Forelimb muscle (tissue), 1 donor: Measurements from ENCODE around the gene TBX18. TPM values are rescaled to one million over a fixed set of nuclear protein-coding genes. Genes with fewer than 3 reads are reported as not detected.

Experiments used
- DNase-seq: peaks from one replicate; pipeline ENCODE4 v3.0.0-alpha.2; 2013; ENCODE audit warnings: low read depth
- polyA plus RNA-seq: library from polyadenylated mRNA; unstranded; fragments of 120-200 nt; gene quantifications from one replicate; pipeline ENCODE4 v1.2.1, GENCODE V29; 2013; ENCODE audit not compliant: insufficient read length

Gene TBX18
- polyA plus RNA-seq, result 16.8 TPM

- DNase-seq, result peak; percentile 97
Measured at GRCh38 chr6:84764332-84765049, at the start of gene TBX18. Gene TBX18 (minus strand): TSS chr6:84764598. CDS start chr6:84764181, 417 bp downstream.

- DNase-seq, result no peak
Measured at GRCh38 chr6:84811351-84811750, 47.0 kb upstream of the TBX18 start.

DNA sequence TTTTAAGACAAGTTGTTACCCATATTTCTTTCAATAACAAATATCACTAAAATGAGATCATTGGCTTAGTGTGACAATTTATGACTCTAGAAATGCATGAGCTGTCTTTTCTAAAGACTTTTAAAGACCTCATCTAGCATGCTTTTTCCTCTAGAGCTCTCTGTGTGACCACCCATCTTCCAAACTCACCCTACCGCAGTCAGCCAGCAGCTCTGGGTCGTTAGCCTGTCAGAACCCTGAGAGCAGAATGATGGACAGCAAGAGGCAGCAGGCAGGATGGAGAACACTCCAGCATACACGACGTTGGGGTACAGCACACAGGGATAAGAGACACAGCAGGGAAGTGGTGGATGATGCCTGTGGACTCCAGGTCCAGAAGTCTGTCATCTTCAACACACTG is 45.1 kb upstream of the TBX18 start:
- no peak for DNase-seq

- DNase-seq, result peak; percentile 36
Measured at GRCh38 chr6:84808491-84809061, 44.2 kb upstream of the TBX18 start.

- DNase-seq, result no peak
Measured at GRCh38 chr6:84805145-84805544, 40.7 kb upstream of the TBX18 start.

DNA sequence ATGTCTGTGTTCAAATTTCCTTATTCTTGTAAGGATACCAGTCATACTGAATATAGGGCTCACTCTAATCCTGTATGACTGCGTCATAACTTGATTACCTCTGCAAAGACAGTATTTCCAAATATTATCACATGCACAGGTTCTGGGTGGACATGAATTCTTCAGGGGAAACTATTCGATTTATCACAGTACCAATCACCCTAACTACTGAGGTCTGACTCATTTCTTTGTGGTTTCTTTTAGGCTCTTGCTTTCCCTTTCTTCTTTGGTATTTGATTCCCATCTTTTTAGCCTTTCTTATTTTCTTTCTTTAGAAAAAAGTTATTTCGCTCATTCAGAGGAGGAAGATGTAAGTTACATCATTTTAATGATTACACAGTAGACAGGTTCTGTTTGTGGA is 40.3 kb upstream of the TBX18 start:
- no peak for DNase-seq

- no peak for DNase-seq
Measured at GRCh38 chr6:84801250-84801649, 36.9 kb upstream of the TBX18 start.

DNA sequence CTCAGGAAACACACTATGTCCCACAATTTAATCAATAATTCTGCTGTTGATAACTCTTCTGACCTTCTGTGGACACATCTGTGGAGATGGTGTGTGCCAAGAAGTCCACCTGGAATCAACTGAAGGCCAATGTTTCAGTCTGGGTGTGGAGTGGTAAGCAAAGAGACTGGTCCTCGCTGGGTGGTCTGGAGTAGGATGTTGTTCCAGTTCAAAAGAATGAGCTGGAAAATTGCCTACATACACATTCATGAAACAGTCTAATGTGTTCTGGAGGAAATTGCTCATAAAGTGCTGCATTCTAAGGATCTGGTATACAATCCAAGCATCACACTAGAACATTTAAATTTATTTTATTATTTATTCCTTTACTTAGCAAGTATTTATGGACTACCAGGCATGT is 33.9 kb upstream of the TBX18 start:
- DNase-seq, result peak; percentile 31

GRCh38 chr6:84796343-84796742 is 31.9 kb upstream of the TBX18 start:
- DNase-seq, result no peak

GRCh38 chr6:84791927-84792326 is 27.5 kb upstream of the TBX18 start:
- no peak for DNase-seq

- no peak for DNase-seq
Measured at GRCh38 chr6:84791233-84791632, 26.8 kb upstream of the TBX18 start.

DNA sequence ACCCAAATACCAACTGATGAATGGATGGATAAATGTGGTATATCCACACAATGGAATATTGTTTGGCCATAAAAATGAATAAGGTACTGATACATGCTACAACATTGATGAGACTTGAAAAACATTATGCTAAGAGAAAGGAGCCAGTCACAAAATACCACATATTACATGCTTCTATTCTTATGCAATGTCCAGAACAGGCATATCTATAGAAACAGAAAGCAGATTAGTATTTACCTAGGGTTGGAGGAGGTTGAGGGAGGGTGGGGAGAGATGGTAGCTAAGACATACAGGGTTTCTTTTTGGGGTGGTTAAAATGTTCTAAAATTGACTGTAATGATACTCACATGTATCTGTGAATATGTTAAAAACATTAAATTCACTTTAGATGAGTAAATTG is 24.8 kb upstream of the TBX18 start:
- no peak for DNase-seq

DNA sequence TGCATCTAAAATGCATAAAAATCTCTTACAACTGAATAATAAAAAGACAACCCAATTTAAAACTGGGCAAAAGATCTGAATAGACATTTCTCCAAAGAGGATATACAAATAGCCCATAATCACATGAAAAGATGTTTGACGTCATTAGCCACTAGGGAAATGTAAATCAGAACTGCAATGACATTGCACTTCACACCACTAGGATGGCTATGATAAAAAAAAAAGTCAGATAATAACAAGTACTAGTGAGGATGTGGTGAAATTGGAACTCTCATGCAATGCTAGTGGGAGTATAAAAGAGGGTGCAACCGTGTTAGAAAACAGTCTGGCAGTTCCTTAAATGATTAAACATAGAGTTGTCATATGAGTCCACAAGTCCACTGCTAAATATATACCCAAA is 24.3 kb upstream of the TBX18 start:
- DNase-seq, result no peak

GRCh38 chr6:84785671-84786070 is 21.3 kb upstream of the TBX18 start:
- DNase-seq, result no peak

DNA sequence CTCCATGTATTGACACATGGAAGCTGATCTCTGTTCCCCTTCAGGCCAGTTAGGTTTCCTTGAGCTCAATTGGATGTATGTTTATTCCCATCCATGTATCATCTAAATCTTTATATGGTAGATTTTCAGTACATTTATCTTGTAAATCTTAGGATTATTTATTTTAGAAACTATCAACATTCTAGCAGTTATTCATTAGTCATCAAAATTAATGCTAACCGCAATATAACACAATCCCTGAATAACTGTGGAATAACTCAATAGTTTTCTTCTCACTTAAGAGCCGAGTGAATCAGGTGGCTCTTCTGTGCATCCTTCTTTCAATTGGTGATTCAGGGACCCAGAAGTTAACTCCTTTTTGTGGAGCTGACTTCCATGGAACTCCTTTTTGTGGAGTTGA is 15.5 kb upstream of the TBX18 start:
- DNase-seq, result no peak

DNA sequence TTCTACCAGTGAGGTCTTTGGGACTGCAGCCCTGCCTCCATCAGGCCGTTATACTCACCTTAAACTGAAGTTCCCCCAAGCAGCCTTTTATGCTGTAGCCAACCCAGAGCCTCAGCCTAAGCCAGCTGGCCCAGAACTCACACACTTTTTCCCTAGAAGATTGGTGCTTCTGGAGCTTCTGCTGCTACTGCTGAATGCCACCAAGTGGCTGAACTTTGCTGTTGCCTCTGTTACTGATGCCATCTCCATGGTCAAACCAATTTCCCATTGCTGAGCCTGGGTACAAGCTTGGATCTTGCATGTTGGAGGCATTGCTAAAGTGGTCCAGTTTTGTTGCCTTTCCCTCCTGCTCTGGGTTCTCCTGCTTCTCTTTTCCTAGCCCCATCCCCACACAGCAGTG is 15.0 kb upstream of the TBX18 start:
- no peak for DNase-seq

- DNase-seq, result no peak
Measured at GRCh38 chr6:84777888-84778287, 13.5 kb upstream of the TBX18 start.

GRCh38 chr6:84776392-84776791 is 12.0 kb upstream of the TBX18 start:
- DNase-seq, result no peak

DNA sequence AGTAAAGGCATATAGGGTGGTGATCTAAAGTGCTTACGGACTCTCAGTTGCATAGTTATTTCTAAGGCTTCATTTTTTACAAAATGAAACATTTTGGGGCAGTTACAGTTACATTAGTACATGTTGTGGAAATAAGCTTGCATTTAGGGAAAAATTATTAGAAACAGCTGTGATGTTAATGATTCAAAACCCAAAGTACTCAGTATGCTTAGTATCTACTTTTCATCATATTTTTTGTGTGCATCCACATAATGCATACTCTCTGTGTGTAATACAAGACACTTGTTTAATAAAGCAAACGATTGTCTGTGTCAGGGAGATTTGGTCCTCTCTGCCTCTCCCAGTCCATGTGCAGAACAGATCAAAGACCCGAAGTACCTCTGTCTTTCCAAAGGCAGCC is 11.4 kb upstream of the TBX18 start:
- DNase-seq, result no peak

- no peak for DNase-seq
Measured at GRCh38 chr6:84774985-84775284, 10.5 kb upstream of the TBX18 start.

GRCh38 chr6:84774157-84774984 is 10.0 kb upstream of the TBX18 start:
- DNase-seq, result no peak

GRCh38 chr6:84773431-84774156 is 9.2 kb upstream of the TBX18 start:
- no peak for DNase-seq

GRCh38 chr6:84773133-84773430 is 8.7 kb upstream of the TBX18 start:
- DNase-seq, result no peak
